GM19351 (cell line): Measurements from ENCODE around the gene ORAI1.
A peak's percentile ranks its signal among the peaks of the same experiment; 100 is the strongest.
"Not testable (repeated sequence)": the region's sequence is repeated elsewhere in the genome, so short reads cannot be mapped to it uniquely, and the experiment has no call there.

Experiments used
- ATAC-seq: cut with Tn5 transposase; IDR thresholded peaks from one replicate; pipeline ENCODE4 v1.9.1; 2021; ENCODE audit warnings: mild to moderate bottlenecking, moderate library complexity; ENCODE audit not compliant: unreplicated experiment

The ORAI1 gene

DNA sequence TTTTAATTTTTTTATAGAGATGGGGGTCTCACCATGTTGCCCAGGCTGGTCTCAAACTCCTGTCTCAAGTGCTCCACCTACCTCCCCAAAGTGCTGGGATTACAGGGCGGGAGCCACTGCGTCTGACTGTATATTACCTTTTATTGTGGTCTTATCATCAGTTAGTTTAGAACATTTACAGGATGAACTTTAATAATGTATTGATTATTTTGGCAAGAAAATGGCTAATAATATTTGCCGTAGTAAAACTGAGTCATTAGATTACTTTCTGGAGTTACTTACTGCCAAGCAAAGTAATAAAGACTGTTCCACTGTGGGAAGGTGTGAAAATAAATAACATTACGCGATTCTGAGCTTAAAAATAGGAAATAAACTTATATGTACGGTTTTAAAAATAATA, 23.6 kb upstream of the ORAI1 start:
- ATAC-seq = no peak

DNA sequence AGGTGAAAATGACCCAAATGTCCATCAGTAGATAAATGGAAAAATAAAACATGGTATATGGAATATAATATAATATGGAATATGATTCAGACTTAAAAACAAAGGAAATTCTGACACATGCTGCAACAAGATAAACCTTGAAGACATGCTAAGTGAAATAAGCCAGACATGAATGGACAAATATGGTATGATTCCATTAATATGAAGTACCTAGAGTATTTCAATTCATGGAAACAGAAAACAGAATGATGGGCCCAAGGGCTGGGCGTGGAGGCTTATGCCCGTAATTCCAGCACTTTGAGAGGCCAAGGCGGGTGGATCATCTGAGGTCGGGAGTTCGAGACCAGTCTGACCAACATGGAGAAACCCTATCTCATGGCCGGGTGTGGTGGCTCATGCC, 22.7 kb upstream of the ORAI1 start:
- no peak for ATAC-seq

DNA sequence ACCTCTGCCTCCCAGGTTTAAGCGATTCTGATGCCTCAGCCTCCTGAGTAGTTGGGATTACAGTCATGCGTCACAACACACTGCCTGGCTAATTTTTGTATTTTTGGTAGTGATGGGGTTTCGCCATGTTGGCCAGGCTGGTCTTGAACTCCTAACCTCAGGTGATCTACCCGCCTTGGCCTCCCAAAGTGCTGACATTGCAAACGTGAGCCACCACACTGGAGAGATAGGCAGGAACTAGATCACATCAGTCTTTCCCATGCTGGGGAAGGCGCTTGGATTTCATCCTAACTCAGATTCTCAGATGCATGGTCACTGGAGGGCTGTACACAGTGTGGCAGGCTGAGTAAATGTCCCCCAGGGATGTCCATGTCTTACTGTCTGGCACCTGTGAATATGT, 18.0 kb upstream of the ORAI1 start:
- no peak for ATAC-seq

DNA sequence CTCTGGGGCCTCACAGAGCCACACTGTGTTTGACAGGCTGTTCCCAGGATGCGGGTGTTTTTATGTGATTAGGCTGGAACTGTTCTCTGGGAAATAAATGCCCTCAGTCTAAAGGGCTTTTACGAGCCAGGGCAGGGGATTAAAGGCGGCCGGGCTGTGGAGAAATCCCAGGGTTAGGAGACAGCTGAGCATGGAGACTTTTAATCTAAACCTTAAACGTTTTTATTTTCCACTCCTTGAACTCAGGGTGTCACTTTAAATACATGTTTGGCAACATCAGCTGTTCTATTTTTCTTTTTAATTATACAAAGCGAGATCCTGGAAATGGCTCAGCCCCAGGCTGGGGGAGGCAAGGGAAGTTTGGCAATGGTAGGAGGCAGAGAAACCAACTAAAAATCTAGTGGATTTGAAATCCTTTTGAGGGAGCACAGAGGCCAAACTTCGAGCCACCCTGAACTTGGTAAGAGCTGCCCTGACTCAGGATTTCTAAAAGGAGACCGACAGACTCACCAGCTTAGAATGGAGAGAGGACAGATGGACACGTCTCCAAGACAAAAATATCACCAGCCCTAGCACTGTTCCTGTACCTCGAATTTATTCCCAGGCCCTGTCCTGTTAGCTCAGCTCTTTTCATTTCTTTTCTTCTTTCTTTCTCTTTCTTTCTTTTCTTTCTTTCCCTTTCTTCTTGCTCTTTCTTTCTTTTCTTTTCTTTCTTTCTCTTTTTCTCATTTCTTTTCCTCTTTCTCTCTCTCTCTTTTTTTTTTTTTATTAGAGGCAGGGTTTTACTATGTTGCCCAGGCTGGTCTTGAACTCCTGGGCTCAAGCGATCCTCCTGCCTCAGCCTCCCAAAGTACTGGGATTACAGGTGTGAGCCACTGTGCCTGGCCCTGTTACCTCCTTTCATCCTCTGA, 15.8 kb upstream of the ORAI1 start:
- ATAC-seq = no peak

DNA sequence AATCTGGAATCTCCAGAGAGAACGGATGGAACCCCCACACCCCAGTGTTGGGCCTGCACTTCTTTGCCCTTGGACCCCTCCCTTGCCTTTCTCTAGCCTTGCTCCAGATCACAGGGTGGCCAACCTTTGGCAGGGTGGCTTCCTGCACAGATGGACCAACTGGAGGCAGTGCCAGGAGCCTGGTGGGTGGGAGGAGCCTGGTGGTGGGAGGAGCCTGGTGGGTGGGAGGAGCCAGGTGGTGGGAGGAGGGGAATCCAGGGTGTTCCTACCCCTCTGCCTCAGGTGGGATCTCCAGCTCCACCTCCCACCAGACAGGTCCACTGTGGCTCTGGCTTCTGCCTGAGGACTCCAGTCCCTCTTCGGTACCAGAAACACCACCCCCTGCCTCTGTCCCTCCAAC, 15.0 kb upstream of the ORAI1 start:
- no peak for ATAC-seq

DNA sequence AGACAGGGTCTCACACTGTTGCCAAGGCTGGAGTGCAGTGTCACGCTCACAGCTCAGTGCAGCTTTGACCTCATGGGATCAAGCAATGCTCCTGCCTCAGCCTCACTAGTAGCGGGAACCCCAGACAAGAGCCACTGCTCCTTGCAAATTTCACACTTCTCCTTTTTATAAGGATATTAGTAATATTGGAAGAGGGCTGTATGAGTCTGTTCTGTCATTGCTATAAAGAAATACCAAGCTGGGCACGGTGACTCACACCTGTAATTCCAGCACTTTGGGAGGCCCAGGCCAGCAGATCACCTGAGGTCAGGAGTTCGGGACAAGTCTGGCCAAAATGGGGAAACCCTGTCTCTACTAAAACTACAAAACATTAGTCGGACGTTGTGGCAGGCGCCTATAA, 12.9 kb upstream of the ORAI1 start:
- no peak for ATAC-seq

DNA sequence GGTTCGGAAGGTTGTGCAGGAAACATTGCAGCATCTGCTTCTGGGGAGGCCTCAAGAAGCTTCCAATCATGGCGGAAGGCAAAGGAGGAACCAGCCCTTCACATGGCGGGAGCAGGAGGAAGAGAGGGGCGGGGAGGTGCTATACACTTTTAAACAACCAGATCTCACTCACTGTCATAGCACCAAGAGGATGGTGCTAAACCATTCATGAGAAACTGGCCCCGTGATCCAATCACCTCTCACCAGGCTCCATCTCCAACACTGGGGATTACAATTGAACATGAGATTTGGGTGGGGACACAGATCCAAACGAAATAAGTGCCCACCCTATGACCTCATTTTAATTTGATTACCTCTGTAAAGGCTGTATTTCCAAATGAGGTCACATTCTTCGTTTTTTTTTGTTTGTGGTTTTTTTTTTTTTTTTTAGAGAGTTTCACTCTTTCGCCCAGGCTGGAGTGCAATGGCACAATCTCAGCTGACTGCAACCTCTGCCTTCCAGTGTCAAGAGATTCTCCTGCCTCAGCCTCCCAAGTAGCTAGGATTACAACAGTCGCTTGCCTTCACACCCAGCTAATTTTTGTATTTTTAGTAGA, 11.4 kb upstream of the ORAI1 start:
- no peak for ATAC-seq

DNA sequence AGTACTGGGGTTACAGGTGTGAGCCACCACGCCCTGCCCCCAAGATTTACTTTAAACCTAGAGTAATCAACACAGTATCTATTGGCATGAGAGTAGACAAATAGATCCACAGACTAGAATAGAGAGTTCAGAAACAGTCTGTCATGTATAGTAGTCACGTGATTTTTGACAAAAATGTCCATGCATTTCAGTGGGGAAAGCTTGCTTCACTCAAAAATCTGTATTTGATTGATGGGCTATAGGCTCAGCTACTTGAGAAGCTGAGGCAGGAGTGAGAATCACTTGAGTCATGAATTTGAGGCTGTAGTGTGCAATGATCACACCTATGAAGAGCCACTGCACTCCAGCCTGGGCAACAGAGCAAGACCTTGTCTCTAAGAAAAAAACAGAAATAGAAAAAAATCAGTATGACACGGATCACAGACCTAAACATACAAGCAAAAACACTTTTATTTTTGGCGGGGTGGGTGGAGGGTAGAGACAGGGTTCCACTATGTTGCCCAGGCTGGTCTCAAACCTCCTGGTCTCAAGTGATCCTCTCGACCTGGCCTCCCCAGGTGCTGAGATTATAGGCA, 7.6 kb upstream of the ORAI1 start:
- ATAC-seq = no peak

DNA sequence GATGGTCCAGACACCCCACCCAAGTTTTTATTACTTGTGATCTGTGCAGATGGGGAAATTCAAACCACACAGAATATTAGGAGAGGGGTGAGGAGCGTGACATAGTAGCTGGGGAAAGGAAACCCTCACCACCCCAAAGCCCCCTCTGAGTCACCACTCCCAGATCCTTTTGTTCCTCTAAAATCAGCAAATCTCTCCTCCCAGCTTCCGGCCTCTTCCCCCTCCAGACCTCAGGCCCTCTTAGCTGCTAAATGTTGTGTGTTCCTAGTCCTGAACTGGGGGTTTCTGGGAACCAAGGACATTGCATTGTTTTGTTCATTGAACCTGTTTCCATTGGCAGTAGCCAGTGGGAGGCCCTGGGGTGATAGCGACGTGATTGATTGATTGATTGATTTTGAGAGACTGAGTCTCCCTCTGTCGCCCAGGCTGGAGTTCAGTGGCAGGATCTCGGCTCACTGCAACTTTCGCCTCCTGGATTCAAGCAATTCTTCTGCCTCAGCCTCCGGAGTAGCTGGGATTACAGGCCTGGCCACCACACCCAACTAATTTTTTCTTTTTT, 5.9 kb upstream of the ORAI1 start:
- ATAC-seq = no peak

DNA sequence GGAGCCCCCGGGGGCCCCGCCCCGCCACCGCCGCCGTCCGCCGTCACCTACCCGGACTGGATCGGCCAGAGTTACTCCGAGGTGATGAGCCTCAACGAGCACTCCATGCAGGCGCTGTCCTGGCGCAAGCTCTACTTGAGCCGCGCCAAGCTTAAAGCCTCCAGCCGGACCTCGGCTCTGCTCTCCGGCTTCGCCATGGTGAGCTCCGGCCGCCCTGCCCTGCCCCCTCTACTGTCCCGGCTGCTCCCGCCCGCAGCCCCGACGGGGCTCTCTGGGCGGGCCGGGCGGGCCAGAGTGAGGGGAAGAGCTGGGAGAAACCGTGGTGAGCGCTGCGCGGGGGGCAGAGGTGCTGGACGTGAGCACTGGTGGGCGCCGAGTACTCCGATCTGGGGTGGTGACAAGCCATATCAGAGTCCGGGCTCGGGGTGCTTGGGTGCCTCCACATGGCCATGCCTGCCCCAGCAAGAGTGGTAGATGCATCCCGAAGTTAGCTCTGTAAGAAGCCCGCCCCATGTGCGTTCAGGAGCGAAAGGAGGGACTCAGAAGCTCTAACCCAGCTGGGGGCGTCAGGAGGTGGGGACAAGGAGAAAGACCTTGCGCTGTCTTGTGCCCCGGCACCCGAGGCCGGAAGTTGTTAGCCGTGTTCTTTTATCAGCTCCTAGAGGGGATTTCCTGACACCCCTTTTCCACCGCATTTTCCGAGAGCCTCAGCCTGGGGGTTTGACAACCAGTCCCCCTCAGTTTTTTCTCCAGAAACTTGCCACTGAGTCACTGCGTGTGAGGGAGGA, 717 bp downstream of the ORAI1 start:
- ATAC-seq = peak; percentile 36

DNA sequence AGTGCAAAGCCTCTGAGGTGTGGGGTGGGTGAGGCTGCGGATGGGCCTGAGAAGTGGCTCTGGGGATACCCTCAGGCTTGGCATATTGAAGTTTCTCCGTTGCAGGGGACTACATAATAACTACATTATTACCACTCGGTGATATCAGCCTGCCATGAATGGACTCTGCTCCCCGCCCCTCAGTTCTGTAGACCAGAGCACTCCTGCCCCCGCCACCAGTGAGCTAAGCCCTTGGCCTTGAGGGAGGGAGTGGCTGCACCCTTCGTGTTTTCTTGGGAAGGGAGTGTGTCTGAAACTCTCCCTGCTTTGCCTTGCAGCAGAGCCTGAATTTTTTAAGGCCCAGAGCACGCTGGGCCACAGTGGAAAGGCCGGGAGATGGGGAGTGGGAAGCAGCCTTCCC, 1.7 kb downstream of the ORAI1 start:
- ATAC-seq = no peak

DNA sequence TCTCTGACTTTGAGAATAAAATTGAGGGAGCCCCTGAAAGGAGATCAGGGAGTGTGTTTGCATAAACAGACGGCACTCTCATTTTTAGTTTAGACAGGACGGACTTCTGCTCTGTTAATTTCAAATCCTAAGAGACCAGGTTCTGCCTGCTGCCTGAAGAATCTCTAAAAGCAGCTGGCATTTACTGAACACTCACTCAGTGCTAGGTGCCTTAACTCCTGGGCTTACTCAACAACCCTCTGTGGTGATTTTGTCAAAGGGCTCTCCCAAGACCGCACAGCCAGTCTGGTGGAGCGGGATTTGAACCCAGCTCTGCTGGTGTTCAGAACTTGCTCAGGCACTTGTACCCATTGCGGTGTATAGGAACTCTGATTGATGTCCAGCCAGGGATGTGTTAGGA, 2.2 kb downstream of the ORAI1 start:
- no peak for ATAC-seq

DNA sequence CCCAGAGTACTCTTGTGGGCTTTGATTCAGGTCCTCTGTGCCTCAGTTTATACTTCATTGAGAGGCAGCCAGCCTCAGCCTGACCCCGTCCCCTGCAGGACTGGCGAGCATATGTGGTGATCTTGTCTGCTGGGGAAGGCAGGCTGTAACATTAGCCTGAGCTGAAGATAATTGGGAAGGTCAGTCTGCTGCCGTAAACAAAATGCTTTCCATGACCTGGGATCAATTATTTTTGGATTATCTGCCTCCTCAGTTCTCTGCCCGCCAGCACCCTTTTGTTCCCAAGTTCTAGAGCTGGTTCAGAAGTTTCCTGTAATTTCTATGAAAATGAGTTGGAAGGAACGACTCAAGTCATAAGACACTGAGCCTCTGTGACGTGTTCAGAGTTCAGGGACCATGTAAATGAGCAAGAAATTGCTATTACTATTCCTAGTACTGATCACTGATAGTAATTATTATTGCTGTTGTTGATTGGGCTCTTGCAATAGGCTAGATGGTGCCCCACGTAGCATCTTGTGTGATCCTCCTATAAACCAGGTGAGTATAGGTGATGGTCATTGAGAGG, 4.5 kb downstream of the ORAI1 start:
- ATAC-seq = no peak

DNA sequence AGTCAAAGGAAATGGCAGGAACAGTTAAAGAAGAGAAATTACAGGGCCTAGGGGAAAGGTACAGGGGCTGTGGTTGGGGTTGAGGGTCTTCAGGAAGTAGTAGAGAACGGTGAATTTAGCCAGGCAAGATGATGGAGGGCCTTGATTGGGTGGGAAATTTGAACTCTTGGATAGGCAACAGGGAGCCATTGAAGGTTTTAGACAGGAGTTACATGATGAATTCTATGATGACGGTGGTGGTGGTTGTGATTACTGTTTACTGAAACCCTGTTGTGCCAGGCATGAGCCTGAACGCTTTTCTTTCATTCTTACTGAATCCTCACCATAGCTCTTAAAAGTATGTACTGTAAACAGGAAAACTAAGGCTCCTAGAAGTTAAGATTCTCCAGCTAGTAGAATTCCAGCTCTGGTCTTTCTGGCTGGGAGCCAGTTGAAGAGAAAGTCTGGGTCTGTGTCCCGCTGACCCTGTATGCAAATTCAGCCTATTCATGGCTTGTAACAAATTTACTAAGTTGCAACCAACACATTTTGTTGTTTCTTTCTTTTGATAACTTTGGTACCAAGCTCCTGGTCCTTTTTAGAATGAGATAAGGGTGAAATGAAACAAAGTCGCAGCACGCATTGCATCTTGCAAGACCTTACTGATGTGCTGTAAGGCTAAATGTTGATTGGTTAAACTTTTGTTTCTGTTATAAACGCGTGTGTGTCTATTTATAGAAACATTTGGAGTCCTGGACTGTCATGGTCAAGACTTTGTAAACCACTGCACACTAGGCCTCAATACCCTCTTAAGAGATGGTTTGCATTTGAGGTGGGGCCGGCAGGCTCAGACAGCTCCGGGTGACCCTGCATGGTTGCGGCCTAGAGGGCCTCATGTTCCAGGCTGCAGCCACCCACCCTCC, 6.0 kb downstream of the ORAI1 start:
- ATAC-seq = no peak

DNA sequence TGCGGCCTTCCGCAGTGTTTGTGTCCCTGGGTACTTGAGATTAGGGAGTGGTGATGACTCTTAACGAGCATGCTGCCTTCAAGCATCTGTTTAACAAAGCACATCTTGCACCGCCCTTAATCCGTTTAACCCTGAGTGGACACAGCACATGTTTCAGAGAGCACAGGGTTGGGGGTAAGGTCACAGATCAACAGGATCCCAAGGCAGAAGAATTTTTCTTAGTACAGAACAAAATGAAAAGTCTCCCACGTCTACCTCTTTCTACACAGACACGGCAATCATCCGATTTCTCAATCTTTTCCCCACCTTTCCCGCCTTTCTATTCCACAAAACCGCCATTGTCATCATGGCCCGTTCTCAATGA, 7.5 kb downstream of the ORAI1 start:
- not testable (repeated sequence) for ATAC-seq

DNA sequence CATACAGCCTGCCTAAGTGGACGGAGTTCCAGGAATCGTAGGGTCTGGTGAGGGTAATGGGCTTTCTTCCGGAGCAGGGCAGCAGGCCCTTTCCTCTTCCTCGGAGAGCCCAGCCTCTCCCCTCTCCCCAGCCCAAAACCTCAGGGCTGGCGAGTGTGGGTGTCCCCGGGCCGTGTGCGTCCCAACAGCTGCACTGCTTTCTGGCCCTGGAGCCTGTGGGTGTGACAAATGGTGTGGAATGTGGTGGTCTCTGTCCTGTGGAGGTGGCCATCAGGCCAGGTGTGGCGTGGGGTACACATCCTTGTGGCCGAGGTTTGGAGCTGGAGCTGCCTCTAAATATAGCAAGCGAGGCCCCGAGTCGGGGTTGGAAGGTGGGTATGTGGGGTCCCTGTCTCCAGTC, 8.5 kb downstream of the ORAI1 start:
- no peak for ATAC-seq

DNA sequence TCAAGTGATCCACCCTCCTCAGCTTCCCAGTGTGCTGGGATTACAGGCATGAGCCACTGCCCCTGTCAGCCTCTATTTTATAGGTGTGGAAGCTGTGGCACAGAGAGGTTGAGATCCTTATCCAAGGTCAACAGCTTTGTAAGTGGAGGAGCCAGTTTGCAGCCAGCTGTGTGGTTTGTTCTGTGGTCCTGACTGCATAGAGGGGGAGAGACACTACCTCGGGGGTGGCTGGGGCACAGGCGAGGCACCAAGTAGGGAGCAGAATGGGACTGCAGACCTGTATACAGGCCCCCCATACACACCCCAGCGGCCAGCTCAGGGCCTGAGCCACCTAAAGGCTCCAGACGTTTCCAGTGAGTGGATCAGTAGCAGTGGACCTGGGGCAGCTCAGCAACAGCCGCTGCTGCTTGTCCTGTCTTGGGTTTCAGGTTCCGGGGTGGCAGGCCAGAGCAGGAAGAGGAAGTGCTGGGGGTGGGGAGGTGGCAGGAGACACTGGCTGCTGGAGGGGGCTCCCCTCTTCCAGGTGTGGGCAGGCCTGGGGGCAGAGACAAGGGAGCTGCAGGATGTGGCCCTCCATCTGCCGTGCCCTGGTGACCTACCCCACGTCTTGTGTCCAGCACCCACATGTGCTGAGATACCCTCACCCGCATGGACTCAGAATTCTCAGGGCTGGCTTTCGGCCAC, 11.0 kb downstream of the ORAI1 start:
- ATAC-seq = peak; percentile 49

DNA sequence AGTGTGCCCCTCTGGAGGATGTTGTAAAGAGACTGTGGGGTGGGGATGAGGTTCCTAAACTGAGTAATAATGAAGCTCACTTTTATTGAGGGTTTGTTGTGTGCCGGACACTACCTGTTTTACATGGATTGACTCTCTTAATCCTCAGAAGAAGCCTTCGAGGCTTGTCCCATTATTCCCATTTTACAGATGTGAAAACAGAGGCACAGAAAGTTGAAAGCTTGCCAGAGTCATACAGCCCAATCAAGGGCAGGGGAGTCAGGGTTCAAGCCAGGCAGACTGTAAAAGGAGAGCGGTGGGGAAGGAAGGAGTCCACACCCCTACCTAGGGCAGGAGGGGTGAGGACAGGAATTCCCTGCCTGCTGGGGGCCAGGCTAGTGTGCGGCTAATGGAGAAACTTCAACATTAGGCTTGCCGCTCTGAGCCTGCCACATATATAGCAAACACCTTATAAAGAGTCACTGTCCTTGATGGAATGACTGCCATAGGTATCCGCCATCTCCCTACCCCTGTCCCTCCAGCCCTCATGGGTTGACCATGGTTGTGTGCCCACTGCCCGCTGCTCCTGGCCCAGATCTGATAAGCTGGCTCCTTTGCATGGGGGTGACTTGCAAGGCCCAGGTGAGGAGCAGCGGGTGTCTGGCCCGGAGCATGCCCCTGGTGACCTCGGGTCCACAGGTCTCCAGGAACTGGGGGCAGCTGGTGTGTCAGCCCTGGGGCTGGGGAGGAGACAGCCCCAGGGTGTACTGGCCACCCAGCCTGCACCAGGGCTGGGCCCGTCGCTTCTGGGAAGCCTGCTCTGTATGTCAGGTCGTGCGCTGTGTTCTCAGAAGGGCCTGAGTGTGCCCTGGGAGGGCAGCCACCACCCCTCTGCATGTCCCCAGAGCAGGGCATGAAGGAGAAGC, 12.2 kb downstream of the ORAI1 start:
- ATAC-seq = no peak

DNA sequence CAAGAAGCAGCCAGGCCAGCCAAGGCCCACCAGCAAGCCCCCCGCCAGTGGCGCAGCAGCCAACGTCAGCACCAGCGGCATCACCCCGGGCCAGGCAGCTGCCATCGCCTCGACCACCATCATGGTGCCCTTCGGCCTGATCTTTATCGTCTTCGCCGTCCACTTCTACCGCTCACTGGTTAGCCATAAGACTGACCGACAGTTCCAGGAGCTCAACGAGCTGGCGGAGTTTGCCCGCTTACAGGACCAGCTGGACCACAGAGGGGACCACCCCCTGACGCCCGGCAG, 15.0 kb downstream of the ORAI1 start:
- no peak for ATAC-seq
